T-helper 9 cell (primary cell): ENCODE data around the gene YIPF1.

Source experiments
- DNase-seq: peaks from one replicate; pipeline ENCODE4 v3.0.0-alpha.2; 2020
- total RNA-seq, 2 donors: gene quantifications; one replicate each; lab custom pipeline; 2026; lab: John Stamatoyannopoulos, UW

YIPF1 gene
- total RNA-seq = 11.8 to 25.8 reads per million in 2 donors

DNA sequence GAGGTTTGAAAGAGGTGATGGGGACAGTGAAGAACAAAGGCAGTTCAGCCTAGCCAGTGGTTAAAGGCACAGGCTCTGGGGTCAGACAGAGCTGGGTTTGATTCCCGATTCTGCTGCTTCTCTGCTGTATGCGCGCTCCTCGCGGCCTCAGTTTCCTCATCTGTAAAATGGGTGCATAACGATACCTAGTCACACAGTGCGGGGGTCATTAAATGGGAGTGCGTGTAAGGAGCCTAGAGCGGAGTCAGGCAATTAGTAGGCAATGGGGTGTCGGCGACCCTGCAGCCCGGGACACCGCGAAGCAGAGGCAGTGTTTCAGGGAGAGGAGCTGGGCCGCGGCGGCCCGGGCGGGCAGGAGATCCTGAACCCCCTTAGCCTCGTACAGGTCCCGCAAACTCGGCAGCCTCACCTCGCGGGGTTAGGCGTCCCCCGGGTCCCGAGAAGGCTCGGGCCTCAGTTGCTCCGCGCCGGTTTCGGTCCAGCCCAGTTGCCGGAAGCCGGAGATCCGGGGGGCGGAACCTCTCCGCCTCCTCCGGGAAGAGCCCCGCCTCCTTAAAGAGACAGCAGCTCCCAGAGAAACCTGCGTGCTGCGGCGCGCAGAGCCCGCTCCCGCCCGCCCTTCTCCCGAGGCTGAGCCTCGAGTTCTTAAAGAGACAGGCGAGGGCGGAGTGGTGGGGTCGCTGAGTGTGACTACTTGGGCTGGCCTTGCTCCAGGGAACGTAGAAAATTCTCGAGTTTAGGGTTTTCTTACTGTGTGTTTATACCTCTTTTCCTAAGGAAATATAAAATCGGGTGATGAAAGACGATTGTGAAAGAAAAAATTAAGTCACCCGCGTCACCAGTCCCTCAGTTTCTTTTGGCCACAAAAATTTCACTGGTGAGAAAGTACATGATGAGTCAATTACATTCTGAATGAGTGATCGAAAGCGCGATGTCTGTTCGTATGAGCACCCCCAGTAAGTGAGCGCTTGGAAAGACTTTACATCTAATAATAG, at the start of gene YIPF1:
Gene YIPF1 (minus strand): TSS at position 494 of the 995 bp plus-strand sequence. CDS start 860 bp downstream, outside the sequence.
- DNase-seq = peak; percentile 77

DNA sequence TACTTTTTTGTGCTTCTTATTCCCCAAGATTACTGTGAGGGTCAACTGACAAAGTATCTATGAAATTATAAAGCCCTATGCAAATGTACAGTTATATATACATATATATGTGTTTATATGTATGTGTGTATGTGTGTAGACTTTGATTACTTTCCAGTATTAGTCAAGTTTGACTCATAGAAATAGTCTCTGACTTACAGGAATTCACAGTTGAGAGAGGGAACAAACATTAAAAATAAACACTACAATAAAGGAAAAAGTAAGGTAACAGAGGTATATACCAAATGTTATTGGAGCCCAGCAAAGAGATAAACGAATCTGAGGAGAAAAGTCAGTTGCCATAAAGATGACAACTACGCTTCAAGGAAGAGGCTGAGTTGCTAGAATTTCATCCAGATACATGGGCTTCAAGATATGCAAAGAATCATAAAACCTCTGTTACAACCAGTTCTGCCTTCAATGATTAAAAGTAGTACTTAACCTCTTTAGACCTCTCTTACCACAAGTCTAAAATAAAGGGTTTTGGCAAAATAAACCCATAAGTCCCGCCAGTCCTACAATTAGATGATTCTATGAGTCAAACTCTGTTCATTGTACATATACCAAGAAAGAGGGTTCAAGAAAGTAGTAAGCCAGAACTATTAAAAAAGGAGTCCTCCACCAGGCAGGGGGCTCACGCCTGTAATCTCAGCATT, 48.7 kb upstream of the YIPF1 start:
- DNase-seq = no peak

DNA sequence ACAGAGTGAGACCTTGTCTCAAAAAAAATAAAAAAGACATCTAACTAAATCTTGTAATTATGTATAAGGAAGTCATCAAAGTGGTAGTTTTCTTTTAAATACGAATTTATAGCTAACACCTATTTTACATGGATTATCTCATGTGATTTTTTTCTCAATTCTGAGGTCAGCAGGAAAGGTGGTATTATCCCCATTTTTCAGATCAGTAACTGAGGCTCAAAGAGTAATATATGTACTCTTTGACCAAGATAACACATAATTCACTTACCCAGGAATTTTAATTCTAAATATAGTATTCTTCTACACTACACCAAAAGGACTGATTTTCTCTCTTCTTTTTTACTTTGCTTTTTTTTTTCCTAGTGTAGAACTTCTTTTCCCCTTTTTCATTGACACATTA, 46.8 kb upstream of the YIPF1 start:
- no peak for DNase-seq

DNA sequence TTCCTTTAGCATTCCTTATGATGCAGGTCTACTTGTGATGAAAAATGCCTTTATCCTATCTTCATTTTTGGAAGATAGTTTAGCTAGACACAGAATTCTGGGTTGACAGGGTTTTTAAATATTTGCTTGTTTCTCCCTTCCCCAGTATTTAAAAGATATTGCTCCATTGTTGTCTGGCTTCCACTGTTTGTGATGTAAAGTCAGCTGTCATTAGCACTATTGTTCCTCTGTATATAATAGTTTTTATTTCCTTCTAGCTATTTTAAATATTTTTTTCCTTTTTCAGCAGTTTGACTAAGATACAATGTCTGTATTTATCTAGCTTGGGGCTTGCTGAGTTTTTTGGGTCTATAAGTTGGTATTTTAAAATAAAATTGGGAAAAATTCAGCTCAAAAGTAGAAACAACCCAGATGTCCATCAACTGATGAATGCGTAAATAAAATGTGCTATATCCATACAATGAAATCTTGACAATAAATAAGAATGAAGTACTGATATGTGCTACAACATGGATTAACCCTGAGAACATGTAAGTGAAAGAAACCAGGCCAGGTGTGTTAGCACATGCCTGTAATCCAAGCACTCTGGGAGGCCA, 44.7 kb upstream of the YIPF1 start:
- DNase-seq = no peak

DNA sequence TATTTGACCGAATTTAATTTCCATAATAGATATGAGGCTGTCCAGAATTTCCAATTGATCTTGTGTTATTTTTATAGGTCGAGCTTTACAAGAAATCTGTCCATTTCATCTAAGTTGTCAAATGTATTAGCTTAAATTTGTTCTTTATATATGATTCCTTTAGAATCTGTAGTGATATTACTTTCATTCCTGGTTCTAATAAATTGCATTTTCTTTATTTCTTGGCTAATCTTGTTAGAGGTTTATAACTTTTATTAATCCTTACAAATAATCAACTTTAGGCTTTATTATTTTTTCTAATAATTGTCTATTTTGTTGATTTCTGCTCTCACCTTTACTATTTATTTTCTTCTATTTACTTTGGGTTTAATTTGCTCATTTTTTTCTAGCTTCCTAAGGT, 41.9 kb upstream of the YIPF1 start:
- DNase-seq = no peak

DNA sequence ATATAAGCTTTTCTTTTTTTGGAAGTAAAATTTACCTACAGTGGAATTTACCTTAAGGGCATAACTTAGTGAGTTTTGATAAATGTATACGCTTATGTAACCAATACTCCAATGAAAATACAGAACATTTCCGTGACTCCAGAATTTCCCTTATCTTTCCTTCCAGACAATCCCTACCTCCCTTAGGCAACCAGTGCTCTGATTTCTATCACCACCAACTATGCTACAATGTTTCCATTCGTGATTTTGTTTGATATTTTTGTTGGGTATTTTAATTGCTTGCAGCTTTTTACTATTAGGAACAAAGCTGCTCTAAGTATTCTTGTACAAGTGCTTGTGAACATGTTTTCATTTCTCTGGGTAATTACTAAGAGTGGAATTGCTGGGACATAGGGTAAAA, 41.3 kb upstream of the YIPF1 start:
- no peak for DNase-seq

DNA sequence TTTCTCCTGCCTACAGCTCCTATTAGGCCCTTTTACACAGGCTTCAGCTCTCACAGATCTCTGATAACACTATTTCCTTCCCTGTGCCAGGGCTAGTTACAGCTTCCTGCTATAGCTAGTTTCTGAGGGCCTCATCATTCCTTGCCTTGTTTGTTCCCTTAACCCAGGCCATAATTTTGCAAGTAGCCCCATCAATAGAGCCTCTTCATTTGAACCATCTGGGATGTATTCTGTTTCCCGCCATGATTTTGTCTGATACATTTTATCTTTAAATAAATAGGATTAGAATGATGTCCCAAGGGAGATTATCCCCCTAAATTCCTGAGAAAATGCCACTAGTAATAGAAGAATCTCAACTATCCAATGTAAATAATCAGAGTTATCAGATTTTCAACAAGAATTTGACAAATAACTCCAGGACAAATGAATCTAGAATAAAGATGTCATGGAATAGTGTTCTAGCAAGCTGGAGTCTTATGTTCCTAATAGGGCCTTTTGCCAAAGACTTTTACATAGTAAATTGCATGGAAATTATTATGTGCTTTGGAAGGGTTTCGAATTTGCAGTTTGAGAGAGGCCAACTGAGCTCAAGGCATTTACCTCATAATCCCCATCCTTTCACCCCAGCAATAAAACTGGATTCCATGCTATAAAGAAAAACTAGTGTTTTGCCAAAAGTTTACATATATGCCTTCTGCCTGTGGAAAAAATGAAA, 39.8 kb upstream of the YIPF1 start:
- no peak for DNase-seq

DNA sequence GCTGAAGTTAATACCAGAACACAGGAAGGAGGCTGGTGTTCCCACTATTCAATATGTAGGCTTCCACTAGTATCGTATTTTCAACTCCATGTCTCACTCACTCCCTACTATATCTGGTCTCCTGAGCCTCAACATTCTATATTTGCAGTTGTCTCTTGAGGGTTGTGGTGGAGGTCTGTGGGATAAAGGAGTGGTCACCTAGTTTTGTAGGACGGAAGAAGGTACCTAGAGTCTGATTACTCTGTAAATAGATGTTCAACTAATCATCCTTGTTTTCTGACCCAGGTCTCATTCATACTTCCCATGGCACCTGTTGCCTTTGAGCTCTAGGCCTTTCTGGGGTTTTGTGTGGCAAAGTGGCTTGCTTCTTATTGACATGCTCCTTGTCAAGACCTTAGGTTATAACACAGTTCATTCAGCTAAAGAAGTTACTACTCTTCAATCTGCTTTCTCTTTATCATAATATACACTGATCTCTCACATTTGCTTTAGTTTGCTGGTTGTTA, 37.8 kb upstream of the YIPF1 start:
- no peak for DNase-seq

DNA sequence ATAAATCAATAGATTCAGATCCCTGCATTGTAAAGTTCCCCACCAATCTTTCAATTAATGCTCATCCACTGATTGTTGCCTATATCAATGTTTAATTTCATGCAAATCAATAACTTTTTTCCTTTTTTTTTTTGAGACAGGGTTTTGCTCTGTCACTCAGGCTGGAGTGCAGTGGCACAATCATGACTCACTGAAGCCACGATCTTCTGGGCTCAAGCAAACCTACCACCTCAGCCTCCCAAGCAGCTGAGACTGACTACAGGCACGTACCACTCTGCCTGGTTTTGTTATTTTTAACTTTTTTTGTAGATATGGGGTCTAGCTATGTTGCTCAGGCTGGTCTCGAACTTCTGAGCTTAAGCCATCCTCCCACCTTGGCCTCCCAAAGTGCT, 30.1 kb upstream of the YIPF1 start:
- no peak for DNase-seq

DNA sequence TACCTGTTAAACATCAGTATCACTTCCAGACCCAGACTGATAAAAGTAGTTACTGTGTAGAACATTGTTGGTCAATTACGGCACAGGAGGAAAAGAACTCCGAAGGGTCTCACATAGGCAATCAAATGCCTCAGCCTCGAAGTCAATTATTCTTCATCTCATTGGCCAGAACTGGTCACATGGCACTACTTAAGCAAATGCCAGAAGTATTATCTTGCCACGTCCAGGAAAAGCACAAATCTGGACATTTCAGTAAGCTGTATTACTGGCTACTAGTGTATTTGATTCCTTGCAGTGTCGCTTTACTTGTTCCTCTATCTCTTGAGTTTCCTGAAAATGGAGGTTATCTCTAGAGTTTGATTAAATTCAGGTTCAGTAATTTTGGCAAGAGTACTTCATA, 28.7 kb upstream of the YIPF1 start:
- no peak for DNase-seq

DNA sequence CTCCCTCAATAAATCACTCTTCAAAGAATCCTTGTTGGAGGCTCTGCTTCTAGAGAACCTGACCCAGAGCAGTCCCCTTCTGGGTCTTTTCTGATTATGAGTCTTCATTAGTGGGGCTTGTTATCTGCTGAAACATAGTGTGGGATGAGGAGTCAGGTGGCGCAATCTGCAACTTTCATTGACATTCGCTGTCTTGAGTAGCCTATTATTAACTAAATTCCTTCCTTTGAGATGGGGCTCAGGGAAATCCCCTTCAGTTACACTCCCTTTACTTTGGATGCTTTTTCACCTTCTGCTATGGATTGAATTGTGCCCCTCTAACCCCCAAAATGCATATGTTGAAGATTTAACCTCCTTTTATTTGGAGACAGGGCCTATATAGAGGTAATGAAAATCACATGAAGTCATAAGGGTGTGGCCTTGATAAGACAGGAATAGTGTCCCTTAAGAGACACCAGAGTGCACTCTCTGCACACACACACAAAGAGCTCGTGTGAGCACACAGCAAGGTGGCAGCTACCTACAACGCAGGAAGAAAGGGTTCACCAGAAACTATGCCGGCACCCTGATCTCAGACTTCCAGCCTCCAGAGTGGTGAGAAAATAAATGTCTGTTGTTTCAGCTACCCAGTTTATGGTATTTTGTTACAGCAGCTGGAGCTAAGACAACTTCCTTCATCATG, 23.9 kb upstream of the YIPF1 start:
- no peak for DNase-seq

DNA sequence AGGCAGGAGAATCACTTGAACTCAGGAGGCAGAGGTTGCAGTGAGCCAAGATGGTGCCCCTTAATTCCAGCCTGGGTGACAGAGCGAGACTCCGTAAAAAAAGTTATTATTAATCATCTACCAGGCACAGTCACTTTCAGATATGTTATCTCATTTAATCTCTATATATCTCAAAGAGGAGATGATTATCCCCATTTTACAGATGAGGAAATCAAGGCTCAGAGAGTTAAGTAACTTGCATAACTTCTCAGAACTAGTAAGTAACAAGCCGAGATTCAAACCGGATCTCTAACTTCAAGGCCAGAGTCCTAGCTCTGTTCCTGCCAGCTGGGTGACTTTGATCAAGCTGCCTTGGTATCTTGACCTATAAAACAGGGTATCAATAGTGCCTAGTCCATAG, 21.8 kb upstream of the YIPF1 start:
- DNase-seq = no peak

DNA sequence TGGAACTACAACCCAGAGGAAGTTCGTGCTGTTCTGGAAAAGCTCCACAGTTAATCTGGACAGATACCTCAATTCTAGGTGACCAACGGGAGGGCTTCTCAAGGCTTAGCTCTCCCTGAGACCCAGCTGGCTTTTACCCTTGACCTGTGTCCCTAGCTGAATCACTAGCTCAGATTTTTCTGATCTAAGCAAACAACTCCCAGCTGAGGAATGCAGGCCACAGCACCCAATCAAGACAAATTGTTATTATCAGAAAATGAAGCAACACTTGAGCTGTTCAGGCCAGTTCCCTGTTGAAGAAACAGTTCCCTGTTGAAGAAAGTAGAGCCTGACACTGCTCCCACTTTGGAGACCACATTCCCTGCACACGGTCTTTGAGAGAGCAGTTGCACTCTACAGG, 20.3 kb upstream of the YIPF1 start:
- DNase-seq = no peak

DNA sequence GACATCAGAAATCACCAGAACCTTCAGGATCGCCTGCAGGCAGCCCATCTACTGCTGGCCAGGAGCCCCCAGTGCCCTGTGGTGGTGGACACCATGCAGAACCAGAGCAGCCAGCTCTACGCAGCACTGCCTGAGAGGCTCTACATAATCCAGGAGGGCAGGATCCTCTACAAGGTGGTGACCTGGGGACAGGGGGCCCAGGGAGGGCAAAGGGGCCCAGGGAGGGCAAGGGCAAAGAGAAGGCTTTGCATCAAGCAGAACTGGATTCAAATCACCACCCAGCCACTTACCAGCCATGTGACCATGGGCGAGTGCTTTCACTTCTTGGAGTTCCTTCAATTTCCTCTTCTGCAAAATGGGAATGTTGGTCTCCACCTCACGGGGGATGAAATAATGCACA, 16.5 kb upstream of the YIPF1 start:
- DNase-seq = no peak

DNA sequence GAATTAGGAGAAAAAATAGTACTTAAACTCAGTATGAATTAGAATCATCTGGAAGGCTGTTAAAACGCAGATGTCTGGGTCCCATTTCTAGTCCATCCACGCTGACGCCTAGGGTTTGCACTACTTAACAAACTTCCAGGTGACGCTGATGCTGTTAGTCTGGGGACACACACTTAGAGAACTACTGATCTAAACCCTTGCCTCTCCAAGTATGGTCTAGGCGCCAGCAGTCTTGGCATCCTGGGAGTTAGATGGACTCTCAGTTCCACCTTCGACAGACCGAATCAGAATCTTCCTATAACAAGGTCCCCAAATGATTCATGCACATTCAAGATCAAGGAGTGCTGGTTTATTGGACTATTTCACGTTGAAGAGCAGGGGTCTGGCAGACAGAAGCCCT, 15.9 kb upstream of the YIPF1 start:
- no peak for DNase-seq

DNA sequence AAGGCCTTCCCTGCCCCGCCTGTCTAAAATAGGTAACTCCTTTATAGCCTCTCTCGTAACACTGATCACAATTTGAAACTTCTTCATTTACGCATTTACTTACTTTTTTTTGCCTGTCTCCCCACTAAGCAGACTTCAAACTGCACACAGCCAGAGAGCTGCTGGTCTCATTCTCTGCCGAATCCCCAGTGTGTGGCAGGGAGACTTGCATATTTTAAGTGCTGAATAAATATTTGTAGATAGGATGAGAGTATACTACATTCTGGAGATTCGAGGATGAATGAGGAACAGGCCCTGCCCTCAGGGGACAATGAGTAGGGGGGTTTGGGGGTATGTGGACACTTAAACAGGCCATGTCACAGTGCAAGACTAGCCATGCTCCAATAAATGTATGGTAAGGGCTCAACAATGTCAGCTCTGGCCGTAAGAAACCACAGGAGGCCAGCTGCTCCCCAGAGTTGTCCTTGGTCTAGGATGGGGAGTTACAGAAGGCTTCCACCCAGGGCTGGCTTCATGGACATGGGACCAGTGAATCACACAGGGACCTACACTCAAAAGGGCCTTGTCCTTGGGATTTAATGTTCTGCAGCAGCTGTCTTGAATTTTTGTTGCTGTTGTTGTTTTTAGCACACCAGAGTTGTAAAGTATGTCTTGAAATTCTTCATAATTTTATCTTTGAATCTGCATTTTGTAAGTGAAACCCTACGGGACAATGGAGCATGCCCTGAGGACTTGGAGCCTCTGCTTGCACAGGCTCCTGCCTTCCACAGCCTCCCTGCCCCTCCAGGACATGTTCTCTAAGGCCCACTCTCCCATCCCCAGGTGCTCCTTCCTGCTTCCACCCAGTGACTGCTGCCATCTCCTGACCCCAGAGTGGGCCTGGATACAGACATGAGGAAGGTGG, 12.9 kb upstream of the YIPF1 start:
- DNase-seq = no peak

DNA sequence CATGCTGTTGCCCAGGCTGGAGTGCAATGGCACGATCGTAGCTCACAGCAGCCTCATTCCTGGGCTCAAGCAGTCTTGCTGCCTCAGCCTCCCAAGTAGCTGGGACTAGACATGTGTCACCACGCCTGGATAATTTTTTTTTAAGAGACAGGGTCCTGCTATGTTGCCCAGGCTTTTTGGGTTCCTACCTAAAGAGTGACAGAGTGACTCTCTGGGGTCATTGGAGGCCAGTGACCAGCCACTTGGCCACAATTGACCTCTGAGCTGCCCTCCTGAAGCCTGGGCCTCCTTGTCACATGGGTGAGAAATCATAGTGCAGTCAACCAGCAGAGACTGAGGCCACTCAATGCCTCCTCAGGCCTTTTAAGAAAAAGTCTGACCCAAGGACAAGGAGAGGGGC, 10.1 kb upstream of the YIPF1 start:
- no peak for DNase-seq

DNA sequence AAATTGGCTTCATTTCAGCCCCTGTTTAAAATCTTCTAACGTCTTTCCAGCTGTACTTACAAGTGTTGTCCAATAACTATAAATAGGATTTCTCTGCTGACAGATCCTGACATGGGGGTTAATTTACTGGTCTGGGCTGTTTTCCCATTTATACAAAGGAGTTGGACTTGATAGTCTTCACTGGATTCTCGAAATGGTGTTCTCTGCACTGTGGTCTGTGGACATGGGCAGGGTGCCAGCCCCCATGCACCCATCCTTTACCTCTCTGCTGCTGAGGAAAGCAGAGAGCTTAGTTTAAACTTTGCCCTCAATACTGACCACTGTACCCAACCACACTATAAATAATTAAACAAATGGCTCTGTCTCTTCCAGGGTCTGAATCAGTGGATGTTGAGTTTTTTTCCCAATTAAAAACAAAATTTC, 9.6 kb upstream of the YIPF1 start:
- no peak for DNase-seq

DNA sequence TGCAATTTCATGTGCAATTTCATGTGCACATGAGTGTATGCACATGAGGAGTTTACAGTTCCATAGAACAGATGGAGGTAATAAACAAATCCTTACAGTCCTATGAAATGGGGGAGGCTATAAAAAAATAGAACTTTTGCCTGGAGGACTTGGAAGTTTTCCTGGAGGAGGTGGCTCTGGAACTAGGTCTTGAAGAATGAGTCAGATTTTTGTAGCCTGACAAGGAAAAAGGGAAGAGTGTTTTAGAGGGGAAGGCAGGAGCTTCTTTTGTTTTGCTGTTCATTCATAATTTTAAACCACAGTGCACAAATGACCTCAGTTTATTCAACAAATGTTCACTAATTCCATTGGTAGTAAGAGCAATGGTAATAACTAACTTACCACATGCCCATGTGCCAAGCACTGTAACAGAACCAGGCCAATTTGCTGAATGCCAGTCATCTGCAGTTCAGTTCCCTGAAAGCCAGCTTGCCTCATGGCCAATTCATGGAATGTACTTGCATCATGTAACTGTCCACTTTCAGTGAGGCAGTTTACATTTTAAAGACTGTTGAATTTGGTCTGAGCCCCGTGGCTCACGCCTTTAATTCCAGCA, 7.1 kb upstream of the YIPF1 start:
- DNase-seq = no peak

DNA sequence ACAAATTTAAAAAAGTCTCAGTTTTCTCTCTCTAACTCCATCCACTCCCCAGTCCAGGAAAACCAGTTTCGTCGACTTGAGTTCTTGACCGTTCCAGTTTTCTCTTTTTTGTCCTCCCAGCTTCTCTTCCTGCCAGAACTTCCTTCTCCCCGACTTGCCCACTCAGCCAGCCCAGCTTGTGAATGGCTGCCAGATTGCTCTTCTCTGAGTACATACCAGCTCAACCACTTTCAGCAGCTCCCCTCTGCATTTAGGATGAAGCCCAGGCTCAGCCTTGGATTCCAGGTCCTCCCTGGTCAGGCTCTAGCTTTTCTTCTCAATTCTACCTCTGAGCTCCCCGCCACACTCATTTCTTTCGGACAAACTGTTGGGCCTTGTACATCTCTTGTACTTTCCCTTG, 5.8 kb upstream of the YIPF1 start:
- no peak for DNase-seq

DNA sequence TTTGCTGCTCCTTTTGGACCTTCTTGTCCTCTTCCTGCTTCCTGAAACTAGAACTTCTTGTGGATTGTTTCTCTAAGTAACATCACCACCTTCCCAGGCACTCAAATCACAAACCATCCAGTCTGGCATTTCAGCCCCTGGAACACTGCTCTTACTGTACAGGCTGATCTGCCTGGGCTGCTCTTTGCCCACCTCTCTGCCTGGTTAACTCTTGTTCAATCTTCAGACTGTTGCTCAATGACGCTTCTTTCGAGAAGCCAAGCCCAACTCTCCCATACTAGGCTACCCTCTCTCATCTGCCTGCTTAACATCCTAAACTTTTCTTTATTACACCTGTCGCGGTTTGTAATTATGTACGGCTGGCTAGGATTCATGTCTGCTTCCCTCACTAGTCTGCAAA, 5.0 kb upstream of the YIPF1 start:
- no peak for DNase-seq
